GM18520 (cell line): ENCODE measurements around the gene GPR32.
"Not testable (repeated sequence)": the region's sequence is repeated elsewhere in the genome, so short reads cannot be mapped to it uniquely, and the experiment has no call there.

Experiments used
- ATAC-seq: cut with Tn5 transposase; IDR thresholded peaks from one replicate; pipeline ENCODE4 v1.9.1; 2021; ENCODE audit not compliant: unreplicated experiment

GPR32 gene

DNA sequence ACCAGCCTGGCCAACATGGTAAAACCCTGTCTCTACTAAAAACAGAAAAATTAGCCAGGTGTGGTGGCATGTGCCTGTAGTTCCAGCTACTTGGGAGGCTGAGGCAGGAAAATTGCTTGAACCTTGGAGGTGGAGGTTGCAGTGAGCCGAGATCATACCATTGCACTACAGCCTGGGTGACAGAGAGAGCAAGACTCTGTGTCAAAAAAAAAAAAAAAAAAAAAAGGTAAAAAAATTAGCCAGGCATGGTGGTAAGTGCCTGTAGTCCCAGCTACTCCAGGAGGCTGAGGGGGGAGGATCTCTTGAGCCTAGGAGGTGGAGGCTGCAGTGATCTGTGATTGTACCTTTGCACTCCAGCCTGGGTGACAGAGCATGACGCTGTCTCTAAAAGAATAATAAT, at the start of gene GPR32:
GPR32 (plus strand) TSS at position 301 of the 400 bp plus-strand sequence. CDS start 137 bp downstream, outside the sequence.
- ATAC-seq, result not testable (repeated sequence)

DNA sequence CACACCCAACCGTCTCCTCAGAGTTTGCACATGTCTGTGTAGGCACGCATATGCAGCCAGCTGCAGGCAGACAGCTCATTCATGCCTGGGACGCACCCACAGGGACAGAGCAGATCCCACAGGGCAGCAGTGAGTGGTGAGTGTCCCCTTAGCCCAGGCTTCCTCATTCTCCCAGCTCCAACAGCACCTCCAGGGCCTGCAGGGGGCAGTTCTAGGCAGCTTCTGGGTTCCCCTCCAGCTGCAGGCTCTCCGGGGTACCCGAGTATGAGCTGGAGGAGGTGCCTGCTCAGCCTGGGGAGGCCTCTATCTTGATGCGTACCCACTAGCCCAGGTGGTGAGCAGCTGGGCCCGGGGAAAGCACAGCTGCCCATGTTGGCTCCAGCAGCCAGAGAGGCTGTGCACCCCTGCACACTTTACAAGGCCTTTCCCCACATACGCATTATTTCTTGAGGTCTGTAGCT, 49.3 kb upstream of the GPR32 start:
- no peak for ATAC-seq

- ATAC-seq, result no peak
These were observed 48.7 kb upstream of the GPR32 start for GRCh38 chr19:50721441-50722137.

- ATAC-seq, result no peak
These were observed 47.9 kb upstream of the GPR32 start for GRCh38 chr19:50722201-50723013.

DNA sequence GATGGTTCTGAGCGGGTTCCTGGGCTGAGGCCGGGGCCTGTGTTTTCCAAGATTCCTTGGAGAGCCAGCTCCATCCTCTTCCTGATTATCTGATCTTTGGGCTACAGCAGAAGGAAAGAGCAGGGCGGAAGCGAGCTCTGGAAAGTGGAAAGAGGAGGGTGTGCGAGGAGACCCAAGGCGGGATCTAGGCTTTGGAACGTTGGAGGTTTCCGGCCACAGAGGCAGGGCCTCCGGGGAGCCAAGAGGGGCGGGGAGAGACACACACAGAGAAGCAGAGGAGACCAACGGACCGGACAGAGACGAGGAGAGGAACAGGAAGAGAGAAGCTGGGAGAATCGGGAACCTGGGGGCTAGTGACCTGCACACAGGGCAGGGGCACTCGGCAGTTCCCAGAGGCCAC, 47.2 kb upstream of the GPR32 start, which contains the start of gene CLEC11A:
CLEC11A (plus strand) TSS at position 296 of the 400 bp plus-strand sequence. CDS start 162 bp downstream, outside the sequence.
- no peak for ATAC-seq

GRCh38 chr19:50723735-50724521, 46.3 kb upstream of the GPR32 start:
- no peak for ATAC-seq

DNA sequence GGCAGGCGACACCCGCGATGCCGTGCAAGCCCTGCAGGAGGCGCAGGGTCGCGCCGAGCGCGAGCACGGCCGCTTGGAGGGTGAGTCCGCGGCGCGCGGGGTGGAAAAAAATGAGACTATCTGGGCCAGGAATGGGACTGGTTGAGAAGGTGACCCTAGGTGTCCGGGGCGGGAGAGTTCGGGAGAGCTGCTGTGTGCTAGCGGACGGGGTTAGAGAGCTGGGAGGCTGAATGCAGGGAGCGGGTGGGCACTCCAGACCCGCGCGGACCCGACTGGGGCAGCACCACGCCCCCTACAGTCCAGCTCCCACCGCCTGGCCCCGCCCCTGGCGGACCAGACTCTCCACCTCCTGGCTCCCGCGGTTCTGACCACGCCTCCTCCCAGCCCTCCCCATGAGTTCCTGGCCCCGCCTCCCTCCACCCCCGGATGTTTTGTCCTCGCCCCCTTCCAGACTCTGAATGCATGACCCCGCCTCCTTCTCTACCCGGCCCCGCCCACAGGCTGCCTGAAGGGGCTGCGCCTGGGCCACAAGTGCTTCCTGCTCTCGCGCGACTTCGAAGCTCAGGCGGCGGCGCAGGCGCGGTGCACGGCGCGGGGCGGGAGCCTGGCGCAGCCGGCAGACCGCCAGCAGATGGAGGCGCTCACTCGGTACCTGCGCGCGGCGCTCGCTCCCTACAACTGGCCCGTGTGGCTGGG, 45.6 kb upstream of the GPR32 start:
- ATAC-seq, result peak; percentile 73

DNA sequence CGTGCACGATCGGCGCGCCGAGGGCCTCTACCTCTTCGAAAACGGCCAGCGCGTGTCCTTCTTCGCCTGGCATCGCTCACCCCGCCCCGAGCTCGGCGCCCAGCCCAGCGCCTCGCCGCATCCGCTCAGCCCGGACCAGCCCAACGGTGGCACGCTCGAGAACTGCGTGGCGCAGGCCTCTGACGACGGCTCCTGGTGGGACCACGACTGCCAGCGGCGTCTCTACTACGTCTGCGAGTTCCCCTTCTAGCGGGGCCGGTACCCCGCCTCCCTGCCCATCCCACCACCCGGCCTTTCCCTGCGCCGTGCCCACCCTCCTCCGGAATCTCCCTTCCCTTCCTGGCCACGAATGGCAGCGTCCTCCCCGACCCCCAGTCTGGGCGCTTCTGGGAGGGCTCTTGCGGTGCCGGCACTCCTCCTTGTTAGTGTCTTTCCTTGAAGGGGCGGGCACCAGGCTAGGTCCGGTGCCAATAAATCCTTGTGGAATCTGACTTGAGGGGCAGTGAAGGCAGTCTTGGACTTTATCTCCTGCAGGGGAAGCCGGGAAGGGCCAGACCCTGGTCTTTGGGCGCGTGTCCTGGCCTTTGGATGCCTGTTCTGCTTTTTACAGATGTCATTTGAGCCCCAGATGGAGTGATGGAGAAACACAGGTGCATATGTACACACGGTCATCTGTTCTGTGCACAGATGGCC, 44.9 kb upstream of the GPR32 start:
- no peak for ATAC-seq

DNA sequence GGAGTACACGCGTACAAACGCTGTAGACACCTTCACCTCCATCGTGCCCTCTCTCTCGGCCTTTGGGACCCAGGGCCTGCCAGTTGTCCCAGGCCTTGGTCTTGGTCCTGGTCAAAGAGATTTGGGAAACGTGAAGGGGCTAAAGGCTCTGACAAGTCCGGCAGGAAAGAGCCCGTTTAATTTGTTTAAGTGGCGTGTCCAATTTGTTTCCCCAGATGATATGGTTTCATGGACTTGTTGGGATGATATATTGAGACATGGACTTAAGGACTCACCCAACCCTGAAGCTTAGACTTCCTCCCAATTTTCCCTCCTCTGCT, 44.4 kb upstream of the GPR32 start:
- ATAC-seq, result no peak

DNA sequence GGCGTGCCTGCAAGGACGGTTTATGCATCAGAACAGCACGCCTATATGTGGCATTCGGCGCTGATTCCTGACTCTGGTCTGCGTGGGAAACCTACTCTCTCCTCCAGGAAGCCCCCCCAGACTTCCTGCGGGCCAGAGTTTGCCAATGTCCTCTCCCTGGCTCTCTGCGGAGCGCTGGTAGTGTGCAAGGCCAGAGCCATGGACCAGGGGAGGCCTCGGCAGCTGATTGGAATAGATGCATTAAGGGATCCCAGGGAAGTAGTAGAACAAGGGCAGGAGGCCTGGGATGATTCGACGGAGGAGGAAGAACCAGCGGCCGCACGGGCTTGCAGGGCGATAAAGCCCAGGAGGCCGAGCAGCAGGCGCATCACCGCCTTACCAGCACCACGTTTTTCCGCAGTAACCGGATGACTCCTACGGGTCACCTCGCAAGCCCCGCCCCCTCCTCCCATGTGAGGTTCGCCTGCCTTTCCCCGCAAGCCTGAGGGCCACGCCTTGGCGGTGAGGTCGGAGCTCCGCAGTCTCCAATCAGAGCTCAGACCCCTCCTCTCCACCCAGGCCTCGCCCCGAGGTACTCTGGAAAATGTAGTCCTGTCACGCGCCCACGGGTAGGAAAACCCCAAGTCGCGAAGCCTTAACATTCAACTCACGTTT, 42.1 kb upstream of the GPR32 start:
- ATAC-seq, result no peak

DNA sequence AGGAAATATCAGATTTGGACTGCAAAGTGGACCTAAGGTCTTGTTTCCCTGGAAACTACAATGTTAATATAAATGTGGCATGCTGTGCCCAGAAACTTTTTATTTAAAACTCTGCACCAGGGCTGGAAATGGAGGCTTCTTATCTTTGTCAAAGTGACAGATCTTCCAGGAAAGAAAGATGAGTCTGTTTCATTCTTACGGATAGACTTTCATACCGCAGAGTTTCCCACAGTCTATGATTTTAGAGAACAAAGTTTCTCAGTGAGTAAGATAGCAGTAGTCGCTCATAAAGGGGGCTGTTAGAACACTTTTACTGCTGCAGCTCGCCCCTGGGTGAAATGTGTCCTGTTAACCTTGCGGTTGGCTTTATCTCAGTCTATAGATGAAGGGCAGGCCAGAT, 40.4 kb upstream of the GPR32 start:
- no peak for ATAC-seq

GRCh38 chr19:50735869-50736268, 34.4 kb upstream of the GPR32 start:
- no peak for ATAC-seq

DNA sequence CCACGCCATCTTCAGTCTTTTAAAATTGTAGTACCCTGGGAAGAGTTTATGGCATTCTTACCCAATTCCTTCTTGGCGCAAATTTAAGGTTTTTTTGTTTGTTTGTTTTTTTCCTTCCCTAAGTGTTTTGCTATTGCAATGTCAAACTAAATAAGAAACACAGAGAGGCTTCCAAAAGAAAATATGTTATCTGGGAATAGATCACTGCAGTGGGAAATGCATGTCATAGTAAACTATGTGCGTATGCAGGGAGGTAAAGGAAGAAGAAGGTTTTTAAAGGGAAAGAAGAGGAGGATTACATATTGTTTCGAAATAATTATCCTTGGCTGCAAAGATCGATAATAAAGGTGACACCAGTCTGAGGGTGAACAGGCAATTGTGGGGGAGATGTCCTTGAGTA, 33.9 kb upstream of the GPR32 start:
- no peak for ATAC-seq

- ATAC-seq, result no peak
These were observed 30.9 kb upstream of the GPR32 start for GRCh38 chr19:50739132-50739913.

- no peak for ATAC-seq
These were observed 30.3 kb upstream of the GPR32 start for GRCh38 chr19:50739914-50740426.

DNA sequence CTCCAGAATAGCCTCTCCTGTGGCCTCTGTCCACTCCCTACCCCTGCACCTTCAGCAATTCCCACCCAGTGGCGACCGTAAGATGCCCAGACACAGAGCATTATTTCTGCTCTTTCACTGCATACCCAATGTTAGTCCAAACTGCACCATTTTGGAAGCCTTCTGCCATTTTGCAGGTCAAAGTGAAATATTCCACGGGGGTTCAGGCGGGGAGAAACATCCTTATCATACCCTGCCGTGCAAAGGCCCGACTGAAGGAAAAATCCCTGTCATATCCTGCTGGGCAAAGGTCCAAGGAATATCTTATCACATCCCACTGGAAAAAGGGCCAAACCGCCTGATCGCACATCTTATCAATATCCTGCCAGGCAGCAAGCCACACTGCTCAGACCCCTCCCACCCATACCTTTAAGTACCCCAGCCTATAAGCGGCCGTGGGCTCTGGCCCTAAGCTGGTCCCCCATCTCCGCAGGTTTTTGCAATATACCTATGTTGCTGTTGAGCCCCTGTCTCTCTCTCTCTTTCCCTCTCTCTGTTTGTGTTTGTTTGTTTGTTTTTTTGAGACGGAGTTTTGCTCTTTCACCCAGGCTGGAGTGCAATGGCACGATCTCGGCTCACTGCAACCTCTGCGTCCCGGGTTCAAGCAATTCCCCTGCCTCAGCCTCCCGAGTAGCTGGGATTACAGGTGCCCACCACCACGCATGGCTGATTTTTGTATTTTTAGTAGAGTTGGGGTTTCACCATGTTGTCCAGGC, 28.9 kb upstream of the GPR32 start:
- ATAC-seq, result no peak

- ATAC-seq, result no peak
These were observed 26.7 kb upstream of the GPR32 start for GRCh38 chr19:50743537-50743936.

- ATAC-seq, result no peak
These were observed 25.0 kb upstream of the GPR32 start for GRCh38 chr19:50745221-50745620.
